G401.6 (cell line): ENCODE results near the gene ALDH1A2.

Source experiments
- FAIRE-seq: peaks from 2 replicates; lab custom pipeline; 2012; peaks lifted over from hg19 to GRCh38; lab: Jason Lieb, UNC

The ALDH1A2 gene

DNA sequence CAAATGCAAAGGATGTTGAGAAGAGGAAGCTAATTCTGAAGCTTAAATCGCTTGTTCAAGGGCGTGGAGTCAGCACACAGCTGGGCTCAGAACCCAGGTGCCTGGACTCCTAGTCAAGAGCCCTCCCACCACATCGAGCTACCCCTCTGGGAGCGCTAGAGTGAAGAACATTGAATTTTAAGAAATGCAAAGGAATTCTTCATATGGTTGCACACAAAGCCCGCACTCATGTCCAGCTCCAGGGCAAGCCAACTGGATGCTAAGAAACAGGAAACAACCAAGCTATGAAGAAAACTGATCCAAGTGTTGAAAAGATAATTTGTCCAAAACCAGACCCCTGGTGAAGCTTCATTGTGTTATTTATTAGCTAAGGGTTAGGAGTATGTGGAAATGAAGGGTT, 122.3 kb downstream of the ALDH1A2 start:
- FAIRE-seq, result no peak

- no peak for FAIRE-seq
Measured at GRCh38 chr15:57941816-57942215, 123.7 kb downstream of the ALDH1A2 start.

GRCh38 chr15:57932348-57932747, 133.2 kb downstream of the ALDH1A2 start:
- no peak for FAIRE-seq

DNA sequence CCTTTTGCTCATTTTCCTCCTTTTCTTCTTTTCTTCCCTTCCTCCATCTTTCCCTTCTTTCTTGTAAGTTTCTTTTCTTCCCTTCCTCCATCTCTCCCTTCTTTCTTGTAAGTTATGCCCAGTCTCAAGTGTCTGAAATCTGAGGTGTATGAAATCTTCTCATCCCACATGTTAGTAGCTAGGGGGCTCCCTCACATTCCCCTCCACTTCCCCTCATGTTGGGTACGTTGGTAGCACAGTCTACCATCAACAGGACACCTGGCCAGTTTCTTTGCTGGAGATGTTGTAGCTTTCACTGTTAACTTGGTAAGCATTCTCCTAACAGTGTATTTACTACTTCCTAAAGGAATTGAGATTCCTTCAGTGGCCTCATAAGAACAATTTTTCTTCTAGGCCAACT, 133.9 kb downstream of the ALDH1A2 start:
- FAIRE-seq, result no peak

DNA sequence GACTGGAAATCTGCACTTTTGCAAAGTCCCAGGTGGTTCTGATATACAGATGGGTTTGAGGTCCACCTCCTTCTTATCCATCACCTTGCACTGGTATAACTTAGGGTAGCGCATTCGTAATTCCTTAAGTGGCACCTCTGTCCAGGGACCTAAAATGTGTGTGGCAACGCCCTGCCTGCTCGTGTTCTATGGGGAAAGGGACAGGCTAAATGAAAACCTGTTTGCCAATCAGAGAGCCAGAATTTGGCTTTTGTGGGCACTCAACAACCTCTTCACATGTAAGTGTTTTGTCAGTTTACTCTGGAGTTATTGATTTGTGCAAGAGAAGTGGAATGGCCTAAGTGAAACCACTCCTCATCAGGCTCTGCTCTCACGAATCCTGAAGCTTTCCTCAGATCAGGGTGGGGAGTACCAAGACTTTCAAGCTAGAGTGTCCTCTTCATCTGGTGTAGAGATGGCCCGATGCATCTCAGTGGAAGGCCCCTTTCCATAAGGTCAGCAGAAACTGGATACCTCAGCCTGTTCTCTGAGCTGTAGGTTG, 138.3 kb downstream of the ALDH1A2 start:
- no peak for FAIRE-seq

DNA sequence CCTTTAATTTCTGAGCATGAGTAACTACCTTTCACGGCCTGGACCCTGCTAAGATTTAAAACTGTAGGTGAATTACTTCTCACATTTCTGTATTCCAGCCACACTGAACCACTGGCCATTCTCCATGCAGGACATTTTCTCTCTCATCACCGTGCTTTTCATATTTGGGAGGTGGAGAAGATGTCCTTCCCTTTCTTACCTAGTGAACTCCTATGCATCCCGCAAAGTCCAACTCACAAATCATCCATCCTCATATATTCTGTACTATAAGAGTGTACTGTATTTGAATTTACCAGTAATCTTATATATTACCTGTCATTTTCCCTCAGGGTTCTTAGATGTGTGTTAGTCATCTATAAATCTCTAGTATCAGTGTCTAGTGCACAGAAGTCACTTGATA, 139.9 kb downstream of the ALDH1A2 start:
- no peak for FAIRE-seq

DNA sequence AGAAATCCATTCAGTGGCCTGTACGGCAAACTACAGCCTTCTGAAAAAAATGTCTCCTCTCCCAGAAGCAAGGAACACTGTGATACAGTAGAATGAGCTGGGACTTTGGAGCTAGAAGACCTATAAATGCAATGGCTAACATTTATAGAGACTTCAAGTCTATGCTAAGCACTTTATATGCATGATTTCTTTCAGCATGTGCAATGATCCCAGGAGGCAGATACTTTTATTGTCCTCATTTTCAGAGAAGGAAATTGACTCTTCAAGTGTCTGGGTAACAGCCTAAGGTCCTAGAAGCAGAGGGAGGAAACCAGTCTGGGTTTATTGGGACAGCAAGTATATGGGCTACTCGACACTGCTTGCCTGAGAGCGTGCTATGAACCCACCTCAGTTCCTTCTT, 140.9 kb downstream of the ALDH1A2 start:
- FAIRE-seq, result no peak

DNA sequence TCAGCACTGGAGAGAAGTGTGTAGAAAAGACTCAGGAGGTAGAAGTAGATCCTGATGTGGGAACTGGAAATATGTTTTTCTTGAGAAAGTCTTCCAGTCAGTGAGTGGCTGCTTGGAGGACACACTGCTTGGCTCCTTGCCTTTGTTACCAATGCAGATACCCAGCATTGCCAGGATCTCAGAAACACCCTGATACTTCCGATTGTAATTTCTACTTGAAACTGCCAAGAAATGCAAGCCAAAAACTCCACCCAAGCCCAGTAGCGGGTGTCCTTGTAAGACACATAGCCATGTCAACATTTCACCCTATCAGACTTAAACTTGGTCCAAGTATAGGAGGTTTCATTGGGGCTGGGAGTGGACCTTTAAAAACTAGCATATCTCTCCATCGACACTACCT, 141.8 kb downstream of the ALDH1A2 start:
- no peak for FAIRE-seq

DNA sequence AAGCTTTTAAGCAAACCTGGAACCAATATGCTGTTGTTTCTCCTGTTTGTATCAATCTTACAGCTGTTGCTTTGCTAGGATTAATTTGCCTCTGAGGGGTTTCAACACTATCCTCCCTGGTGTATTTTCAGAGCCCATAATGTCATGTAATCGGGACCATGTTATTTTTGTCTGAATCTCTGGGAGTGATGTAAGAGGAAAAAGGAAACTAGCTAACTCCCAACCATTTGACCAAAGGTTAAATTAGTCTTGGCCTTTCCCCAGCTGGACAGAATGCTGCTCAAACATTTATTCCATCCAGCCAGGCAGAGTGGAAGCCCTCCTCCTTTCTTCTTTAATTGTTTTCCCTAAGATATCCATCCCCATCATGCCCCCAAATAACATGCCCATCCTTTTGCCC, 142.2 kb downstream of the ALDH1A2 start:
- FAIRE-seq, result no peak

- no peak for FAIRE-seq
Measured at GRCh38 chr15:57922776-57923175, 142.7 kb downstream of the ALDH1A2 start.

DNA sequence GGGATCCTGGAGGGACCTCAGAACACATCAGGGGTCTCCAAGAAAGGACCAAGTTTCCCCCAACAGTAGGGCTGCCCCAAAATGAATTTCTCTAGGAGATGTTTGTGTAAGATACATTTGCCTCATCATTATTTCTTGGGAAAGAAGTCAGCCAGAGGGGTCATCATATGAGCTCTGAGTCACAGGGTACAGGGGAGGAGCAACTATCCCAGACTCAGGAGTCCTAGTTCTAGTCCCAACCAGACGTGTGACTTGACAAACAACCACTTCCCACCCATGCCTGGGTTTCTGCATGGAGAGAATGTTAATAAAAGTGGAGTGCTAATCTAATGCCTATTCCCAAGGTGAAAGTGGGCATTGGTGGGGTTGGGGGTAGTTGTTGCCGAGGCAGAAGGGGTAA, 144.1 kb downstream of the ALDH1A2 start:
- FAIRE-seq, result no peak

- FAIRE-seq, result no peak
Measured at GRCh38 chr15:57920911-57921310, 144.6 kb downstream of the ALDH1A2 start.

DNA sequence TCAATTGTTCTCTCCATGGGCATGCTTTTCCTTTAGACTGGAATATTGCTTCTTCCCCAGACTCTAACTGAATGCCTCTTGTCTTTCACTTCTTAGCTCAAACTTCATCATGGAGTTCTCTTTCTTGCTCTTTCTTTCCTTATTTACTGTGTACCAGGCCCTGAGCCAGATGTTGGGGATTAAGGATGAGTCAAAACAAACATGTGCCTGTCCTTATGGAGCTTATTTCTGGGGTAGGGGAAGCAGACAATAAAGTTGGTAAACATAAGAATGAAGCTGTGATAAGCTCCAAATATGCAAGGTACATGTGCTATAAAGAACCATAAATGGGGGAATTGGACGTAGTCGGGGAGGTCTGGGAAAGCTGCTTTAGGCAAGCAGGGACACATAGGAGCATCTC, 145.8 kb downstream of the ALDH1A2 start:
- no peak for FAIRE-seq

GRCh38 chr15:57917998-57918397, 147.5 kb downstream of the ALDH1A2 start:
- no peak for FAIRE-seq

GRCh38 chr15:57916695-57917094, 148.8 kb downstream of the ALDH1A2 start:
- no peak for FAIRE-seq

DNA sequence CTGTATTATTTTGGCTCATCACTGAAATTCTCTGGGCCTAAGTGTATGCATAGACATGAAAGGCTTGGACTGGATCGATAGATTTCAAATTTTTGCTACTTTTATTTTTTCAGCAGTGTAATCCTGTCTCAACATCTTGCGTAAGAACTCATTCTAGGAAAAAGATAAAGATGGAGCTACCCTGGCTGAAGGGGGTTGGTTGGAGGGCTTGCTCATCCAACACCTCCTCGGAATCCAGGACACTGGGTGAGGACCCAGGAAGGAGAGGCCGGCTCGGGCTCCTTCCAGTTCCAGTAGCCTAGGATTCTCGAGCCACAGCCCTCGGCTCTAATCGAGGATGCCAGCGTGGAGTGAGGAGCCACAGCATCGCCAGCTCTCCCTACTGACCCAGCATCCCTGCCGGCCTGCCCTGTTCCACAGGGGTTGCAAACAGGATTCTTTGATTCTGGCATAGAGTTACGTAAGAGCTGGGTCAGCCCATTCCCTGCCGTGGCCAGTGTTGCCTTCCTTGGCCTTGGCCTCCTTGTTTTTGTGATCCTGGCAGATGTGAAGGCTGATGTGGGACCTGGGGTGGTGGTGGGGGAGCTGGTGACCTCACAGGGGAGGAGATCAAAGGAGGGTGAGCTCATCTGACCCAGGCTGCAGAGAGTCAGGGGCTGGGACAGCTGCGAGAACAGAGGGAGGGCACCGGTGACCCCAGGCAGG, 149.5 kb downstream of the ALDH1A2 start:
- FAIRE-seq, result no peak

DNA sequence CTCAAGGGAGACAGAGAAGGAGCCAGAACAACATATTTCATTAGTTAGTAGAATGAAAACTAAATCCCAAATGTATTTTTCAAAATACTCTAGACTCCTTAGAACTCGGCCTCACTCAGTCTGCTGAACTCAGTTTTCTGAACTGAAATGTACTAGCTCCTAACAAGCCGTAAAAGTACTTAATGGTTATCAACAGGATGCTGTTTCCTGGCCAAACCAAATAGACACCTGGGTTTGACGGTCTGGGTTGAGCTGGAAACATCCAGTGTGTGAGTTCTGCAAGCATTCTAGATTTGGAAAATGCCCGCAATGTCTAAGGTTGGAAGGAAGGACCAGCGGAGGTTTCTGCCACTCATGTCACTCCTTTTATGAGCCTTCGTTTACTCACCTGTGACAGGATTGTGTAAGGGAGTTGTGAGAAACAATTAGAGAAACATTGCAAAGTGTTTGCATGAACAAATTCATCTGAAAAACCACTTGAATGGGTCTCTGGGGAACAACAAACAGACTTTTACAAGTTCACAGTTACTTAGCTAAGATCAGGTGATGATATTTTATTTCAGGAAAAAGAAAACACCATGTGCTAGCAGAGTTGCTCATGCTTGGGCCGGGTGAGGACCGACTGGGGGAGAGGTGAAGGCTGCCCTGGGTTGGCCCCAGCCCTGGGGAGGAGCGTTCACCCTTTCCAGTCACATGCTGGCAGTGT, 151.0 kb downstream of the ALDH1A2 start:
- FAIRE-seq, result no peak

GRCh38 chr15:57911247-57911646, 154.3 kb downstream of the ALDH1A2 start:
- FAIRE-seq, result no peak

GRCh38 chr15:57910672-57911071, 154.8 kb downstream of the ALDH1A2 start:
- FAIRE-seq, result no peak

DNA sequence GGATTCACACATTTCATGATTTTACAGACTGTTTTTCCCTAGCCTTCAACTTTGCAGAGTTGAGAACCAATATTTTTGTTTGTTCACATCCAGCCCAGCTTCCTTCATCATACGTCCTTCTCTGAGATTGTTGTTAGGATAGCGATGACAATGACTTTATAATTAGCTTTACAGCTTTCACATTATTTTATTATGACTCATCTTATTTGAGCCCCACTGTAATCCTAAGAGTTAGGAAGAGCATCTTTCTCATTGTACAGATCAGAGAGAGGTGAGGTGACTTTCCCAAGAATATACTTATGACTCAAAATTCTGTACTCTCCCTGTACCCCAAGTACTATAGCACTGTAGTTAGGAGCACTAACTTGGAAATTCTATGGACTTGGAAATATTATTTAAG, 156.1 kb downstream of the ALDH1A2 start:
- no peak for FAIRE-seq

DNA sequence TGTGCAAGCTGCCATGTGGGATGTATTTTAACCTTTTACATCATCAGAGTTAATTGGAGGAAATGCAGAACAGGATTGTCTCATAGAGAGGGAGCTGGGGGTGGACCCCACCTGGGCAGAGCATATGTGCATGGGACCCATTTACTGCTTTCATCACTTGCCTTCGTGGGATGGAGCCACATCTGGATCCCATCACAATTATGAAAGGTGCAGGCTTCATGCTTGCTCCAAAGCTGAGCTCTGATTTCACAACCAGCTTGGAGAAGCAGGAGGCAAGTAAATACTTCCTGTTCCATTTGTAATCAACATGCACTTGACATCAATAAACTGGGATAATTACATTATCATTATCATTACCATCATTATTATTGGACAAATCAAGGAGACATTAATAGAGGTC, 161.9 kb downstream of the ALDH1A2 start:
- no peak for FAIRE-seq
